Spinal cord (tissue), 10 donors: Measurements from ENCODE around the gene PRSS37. TPM values are rescaled to one million over a fixed set of nuclear protein-coding genes. Genes with fewer than 3 reads are reported as not detected.

Source experiments
- DNase-seq, 6 donors: peaks; one replicate each; pipeline versions ENCODE4 v3.0.0 to v3.0.0-alpha.2; 2013 to 2015; ENCODE audit warnings: low spot score in 6 of 6, low read depth in 4 of 6
- H3K27ac ChIP-seq: one replicate; pipeline ENCODE4 v1.5.1; 2013; ENCODE audit warnings: low read depth, low read length, control low read depth
- H3K27me3 ChIP-seq: one replicate; pipeline ENCODE4 v1.6.1; 2013; ENCODE audit warnings: low read length; ENCODE audit not compliant: control insufficient read depth, insufficient read depth
- H3K36me3 ChIP-seq: one replicate; pipeline ENCODE4 v1.6.1; 2013; ENCODE audit warnings: low read length; ENCODE audit not compliant: control insufficient read depth, insufficient read depth
- H3K4me1 ChIP-seq: one replicate; pipeline ENCODE4 v1.6.1; 2013; ENCODE audit warnings: low read length; ENCODE audit not compliant: control insufficient read depth, insufficient read depth
- H3K4me3 ChIP-seq: one replicate; pipeline ENCODE4 v1.5.1; 2013; ENCODE audit warnings: low read depth, low read length, control low read depth
- H3K9me3 ChIP-seq: one replicate; pipeline ENCODE4 v1.6.1; 2013; ENCODE audit warnings: low read length; ENCODE audit not compliant: control insufficient read depth, insufficient read depth
- WGBS: methylation state at CpG from one replicate; pipeline ENCODE4 v1.1.5; 2013; ENCODE audit warnings: missing lambda C conversion rate; ENCODE audit not compliant: insufficient coverage; 5-methylcytosine and 5-hydroxymethylcytosine counted together
- polyA plus RNA-seq, 2 donors: library from polyadenylated mRNA; unstranded; fragments of 120-200 nt; gene quantifications; one replicate each; pipeline ENCODE4 v1.2.1, GENCODE V29; 2013; ENCODE audit not compliant: insufficient read length in 2 of 2
- total RNA-seq, 2 donors: library from RNA; depleted of rRNA in 1 of 2; stranded (reverse); fragments of 120-200 nt in 1 of 2; fragments of >200 nt in 1 of 2; gene quantifications; one replicate each; pipeline versions ENCODE4 v1.2.3 to v1.2.4, GENCODE V29; 2013 to 2014
- donor health status: healthy.

PRSS37 gene
- total and polyA plus RNA-seq, 4 donors, result 0.24 to 0.45 TPM; not detected in 2

DNA sequence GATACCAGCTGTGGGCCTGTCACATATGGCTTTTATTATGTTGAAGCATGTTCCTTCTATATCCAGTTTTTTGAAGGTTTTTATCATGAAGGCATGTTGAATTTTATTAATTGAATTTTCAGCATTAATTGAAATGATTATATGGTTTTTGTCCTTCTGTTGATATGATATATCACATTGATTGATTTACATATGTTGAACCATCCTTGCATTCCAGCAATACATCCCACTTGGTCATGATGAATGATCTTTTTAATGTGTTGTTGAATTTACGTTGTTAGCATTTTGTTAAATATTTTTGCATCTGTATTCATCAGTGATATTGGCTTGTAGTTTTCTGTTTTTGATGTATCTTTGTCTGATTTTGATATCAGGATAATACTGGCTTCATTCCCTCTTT is 21.2 kb downstream of the PRSS37 start:
- H3K36me3 ChIP-seq, result no peaks in the 10 kb centered on the region
- H3K9me3 ChIP-seq, result peaks cover 4% of the 10 kb centered on the region
- 100% methylated on average over 1 of the region's 1 CpG for WGBS
- no peak overlapping the region for H3K27ac ChIP-seq
- no peak overlapping the region for H3K4me3 ChIP-seq
- H3K4me1 ChIP-seq, result no peaks in the 10 kb centered on the region
- H3K27me3 ChIP-seq, result no peaks in the 10 kb centered on the region
- no peak for DNase-seq

DNA sequence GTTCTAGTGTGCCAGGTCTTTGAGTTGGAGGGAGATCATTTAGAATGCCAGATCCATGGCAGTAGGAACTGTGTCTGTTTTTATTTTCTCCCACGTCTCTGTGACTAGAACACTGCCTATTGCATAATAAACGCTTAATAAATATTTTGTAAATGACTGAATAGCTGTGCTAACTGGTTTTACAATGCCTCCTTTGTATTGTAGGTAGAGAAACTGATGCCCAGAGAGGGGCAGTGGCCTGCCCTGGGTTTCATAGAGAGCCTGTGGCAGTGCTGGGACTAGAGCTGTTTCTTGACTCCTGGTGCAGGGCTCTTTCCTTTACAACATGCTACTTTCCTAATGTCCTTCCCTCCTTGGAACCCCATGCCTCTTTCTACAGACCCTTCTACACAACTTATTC is 48.8 kb downstream of the PRSS37 start:
- no peak overlapping the region for H3K4me3 ChIP-seq
- DNase-seq, result no peak
- H3K9me3 ChIP-seq, result no peaks in the 10 kb centered on the region
- no CpG with 5 or more reads among the region's 2 CpGs for WGBS
- H3K36me3 ChIP-seq, result no peaks in the 10 kb centered on the region
- no peak overlapping the region for H3K27ac ChIP-seq
- no peaks in the 10 kb centered on the region for H3K4me1 ChIP-seq
- no peaks in the 10 kb centered on the region for H3K27me3 ChIP-seq

DNA sequence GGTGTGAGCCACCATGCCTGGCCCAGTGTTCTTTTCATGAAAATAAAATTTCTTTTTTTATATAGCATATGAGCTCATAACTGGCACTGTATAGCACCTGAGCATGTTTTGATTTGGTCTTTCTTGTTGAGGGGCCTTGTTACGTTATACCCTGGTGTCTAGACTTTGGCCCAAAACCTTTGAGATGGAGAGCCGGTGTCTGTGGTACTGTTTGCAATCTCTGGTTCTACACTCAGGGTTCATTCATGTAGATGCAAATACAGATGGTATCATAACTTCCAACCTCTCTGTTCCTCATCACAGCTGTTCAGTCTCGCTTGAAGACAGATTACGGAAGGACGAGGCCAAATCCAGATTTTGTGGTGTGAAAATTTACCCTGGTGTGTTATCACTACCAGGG is 51.4 kb downstream of the PRSS37 start, which contains the start of gene TAS2R5:
Gene TAS2R5 (plus strand): TSS at position 301 of the 400 bp plus-strand sequence. CDS start 145 bp downstream, outside the sequence.
- Histone ChIP-seq H3K9me3 (no peaks in the 10 kb centered on the region), H3K27ac (no peak within 1 kb of the TSS), H3K27me3 (no peaks in the 10 kb centered on the region), H3K4me1 (peaks cover 3% of the 10 kb centered on the region), H3K36me3 (no peaks in the 10 kb centered on the region), H3K4me3 (no peak within 1 kb of the TSS)
- DNase-seq, result no peak
- 100% methylated on average over 1 of the region's 5 CpGs for WGBS

DNA sequence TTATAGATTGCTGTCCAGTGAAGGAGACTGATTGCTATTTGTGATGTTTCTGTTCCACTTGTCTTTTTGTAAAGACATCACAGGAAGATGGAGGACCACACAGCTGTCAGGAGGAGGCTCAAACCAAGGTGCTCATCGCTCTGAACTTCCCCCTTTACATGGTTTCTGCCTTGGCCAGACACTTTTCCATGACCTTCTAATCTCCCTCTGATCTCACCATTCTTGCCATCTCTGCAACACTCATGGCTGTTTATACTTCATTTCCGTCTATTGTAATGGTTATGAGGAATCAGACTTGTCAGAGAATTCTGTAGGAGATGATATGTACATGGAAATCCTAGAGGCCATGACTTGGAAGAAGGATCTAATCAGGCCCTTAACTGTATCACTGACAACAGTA is 53.0 kb downstream of the PRSS37 start:
- Histone ChIP-seq H3K4me3 (no peak overlapping the region), H3K4me1 (peaks cover 3% of the 10 kb centered on the region), H3K36me3 (no peaks in the 10 kb centered on the region), H3K27ac (no peak overlapping the region), H3K9me3 (no peaks in the 10 kb centered on the region), H3K27me3 (no peaks in the 10 kb centered on the region)
- DNase-seq, result no peak
- WGBS, result 80% methylated on average over 1 of the region's 2 CpGs

Other genes starting within 250 kb of the PRSS37 start
- gene DENND11, start 139.3 kb downstream of the PRSS37 start, total RNA-seq, result 10 to 100 TPM; 23.7 to 33.7 TPM
- 10 to 100 TPM; 23.1 to 27.2 TPM for gene DENND11, start 139.3 kb downstream of the PRSS37 start, polyA plus RNA-seq
- gene WEE2, start 133.1 kb downstream of the PRSS37 start, total RNA-seq, result under 1 TPM; 0.22 to 0.30 TPM
- gene WEE2, start 133.1 kb downstream of the PRSS37 start, polyA plus RNA-seq, result under 1 TPM; 0.53 to 0.57 TPM
- gene SSBP1, start 103.1 kb downstream of the PRSS37 start, total RNA-seq, result 100 to 1,000 TPM in 1 of 2 donors, 10 to 100 TPM in 1; 86.5 to 150 TPM
- gene SSBP1, start 103.1 kb downstream of the PRSS37 start, polyA plus RNA-seq, result 100 to 1,000 TPM; 117 to 119 TPM
- gene TAS2R3, start 77.4 kb downstream of the PRSS37 start, total RNA-seq, result 1 to 10 TPM; 3.6 to 5.7 TPM
- under 1 TPM; 0.33 to 0.40 TPM for gene TAS2R3, start 77.4 kb downstream of the PRSS37 start, polyA plus RNA-seq
- 1 to 10 TPM; 3.4 to 4.5 TPM for gene TAS2R4, start 64.8 kb downstream of the PRSS37 start, total RNA-seq
- 1 to 10 TPM; 1.4 to 3.4 TPM for gene TAS2R4, start 64.8 kb downstream of the PRSS37 start, polyA plus RNA-seq
- 1 to 10 TPM; 3.5 to 3.7 TPM for gene TAS2R5, start 51.3 kb downstream of the PRSS37 start, total RNA-seq
- gene TAS2R5, start 51.3 kb downstream of the PRSS37 start, polyA plus RNA-seq, result 1 to 10 TPM; 2.4 to 4.7 TPM
- under 1 TPM; 0.11 to 0.30 TPM for gene OR9A4, start 74.9 kb upstream of the PRSS37 start, total RNA-seq
- gene OR9A4, start 74.9 kb upstream of the PRSS37 start, polyA plus RNA-seq, result not detected
- 1 to 10 TPM in 1 of 2 donors, under 1 TPM in 1; 0.17 to 2.1 TPM for gene CLEC5A, start 105.5 kb upstream of the PRSS37 start, total RNA-seq
- under 1 TPM in 1 of 2 donors, not detected in 1; 0.05 TPM for gene CLEC5A, start 105.5 kb upstream of the PRSS37 start, polyA plus RNA-seq
- not detected for gene TAS2R38, start 132.3 kb upstream of the PRSS37 start, total RNA-seq
- not detected for gene TAS2R38, start 132.3 kb upstream of the PRSS37 start, polyA plus RNA-seq
- gene MGAM, start 154.4 kb upstream of the PRSS37 start, total RNA-seq, result 1 to 10 TPM in 1 of 2 donors, under 1 TPM in 1; 0.61 to 6.9 TPM
- gene MGAM, start 154.4 kb upstream of the PRSS37 start, polyA plus RNA-seq, result under 1 TPM; 0.57 to 0.59 TPM